GM10266 (cell line): ENCODE results near the gene CEP89.
"Not testable (repeated sequence)": the region's sequence is repeated elsewhere in the genome, so short reads cannot be mapped to it uniquely, and the experiment has no call there.

Source experiments
- DNase-seq: peaks from one replicate; pipeline ENCODE4 v3.0.0; 2012; ENCODE audit errors: extremely low spot score
- TF ChIP-seq, protein P1 (sequence below): IDR thresholded peaks from 2 replicates; pipeline ENCODE4 v1.5.1; 2012; ENCODE audit warnings: mild to moderate bottlenecking, low read depth; ENCODE audit not compliant: control insufficient read depth, insufficient read depth; ENCODE audit errors: missing control alignments

CEP89 gene

DNA sequence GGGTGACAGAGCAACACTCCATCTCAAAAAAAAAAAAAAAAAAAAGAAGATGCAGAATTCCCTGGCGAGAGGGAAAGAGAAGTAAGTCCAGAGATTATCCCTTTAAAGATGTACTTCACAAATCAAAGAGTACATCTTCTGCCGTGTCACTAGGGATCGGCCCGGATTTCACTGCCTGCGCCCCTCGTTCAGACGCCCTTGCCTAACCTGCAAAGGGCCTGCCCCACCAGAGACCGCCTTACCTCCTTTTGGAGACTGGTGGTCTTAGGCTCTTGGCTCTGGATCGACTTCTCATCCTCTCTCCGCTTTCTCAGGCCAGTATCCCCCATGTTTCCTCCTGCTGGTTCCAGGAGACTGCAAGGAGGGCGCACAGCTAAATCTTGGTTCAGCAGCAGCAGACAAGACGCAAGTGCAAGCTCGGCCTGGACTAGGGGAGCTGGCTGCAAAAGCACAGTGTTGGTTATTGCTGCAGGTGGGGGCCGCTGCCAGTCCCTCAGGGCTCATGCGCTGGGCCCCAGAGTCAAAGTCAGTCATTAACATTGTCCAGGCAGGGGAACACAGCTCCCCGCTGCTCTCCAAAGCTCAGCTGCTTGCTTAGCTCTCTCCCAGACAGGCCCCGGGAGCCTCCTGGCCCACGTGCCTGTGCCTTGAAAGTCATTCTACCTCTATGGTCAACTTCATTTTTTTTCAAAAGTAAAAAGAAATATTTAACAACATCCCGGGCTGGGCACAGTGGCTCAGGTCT, 103.4 kb downstream of the CEP89 start:
- TF ChIP-seq, protein P1, sequence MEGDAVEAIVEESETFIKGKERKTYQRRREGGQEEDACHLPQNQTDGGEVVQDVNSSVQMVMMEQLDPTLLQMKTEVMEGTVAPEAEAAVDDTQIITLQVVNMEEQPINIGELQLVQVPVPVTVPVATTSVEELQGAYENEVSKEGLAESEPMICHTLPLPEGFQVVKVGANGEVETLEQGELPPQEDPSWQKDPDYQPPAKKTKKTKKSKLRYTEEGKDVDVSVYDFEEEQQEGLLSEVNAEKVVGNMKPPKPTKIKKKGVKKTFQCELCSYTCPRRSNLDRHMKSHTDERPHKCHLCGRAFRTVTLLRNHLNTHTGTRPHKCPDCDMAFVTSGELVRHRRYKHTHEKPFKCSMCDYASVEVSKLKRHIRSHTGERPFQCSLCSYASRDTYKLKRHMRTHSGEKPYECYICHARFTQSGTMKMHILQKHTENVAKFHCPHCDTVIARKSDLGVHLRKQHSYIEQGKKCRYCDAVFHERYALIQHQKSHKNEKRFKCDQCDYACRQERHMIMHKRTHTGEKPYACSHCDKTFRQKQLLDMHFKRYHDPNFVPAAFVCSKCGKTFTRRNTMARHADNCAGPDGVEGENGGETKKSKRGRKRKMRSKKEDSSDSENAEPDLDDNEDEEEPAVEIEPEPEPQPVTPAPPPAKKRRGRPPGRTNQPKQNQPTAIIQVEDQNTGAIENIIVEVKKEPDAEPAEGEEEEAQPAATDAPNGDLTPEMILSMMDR: no peak
- DNase-seq: no peak

DNA sequence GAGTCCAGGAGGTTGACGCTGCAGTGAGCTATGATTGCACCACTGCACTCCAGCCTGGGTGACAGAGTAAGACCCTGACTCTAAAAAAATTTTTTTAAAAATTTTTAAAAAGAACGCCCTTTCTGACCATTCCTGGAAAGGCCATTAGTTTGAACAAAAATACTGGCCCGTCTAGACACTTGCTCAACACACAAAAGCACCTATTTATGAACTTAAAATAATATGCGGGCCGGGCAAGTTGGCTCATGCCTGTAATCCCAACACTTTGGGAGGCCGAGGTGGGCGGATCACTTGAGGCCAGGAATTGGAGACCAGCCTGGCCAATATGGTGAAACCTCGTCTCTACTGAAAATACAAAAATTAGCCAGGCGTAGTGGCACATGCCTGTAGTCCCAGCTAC, 104.3 kb downstream of the CEP89 start:
- DNase-seq: not testable (repeated sequence)

DNA sequence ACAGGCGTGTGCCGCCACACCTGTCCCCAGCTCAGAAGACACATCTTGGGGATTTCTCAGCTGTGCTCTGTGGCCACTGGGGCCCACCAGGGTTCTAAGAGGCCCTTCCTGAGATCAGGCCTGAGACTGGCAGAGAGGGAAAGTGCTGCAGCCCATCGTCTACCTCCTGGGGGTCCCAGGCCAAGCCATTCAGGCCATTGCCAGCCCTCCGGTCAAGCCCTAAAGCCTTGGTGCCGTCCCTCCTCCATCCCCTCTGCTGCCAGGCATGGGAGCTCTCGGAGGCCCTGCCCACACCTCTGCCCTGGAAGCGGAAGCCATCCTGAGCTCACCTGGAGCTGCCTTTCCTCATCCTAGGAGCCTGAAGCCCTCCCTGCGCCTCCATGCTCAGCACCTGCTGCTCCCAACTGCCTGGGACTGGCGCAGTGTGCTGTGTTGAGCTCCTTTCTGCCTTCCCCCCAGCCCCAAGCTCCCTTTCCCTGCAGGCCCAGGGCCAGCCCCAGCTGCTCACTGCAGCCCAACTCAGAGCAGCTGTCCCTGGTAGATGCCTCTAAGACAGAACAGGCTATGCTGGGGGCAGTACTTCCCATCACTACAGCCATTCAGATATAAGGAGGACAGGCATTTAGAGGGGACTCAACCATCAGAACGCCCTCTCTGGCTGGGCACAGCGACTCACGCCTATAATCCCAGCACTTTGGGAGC, 105.0 kb downstream of the CEP89 start:
- TF ChIP-seq, protein P1: no peak
- no peak for DNase-seq

DNA sequence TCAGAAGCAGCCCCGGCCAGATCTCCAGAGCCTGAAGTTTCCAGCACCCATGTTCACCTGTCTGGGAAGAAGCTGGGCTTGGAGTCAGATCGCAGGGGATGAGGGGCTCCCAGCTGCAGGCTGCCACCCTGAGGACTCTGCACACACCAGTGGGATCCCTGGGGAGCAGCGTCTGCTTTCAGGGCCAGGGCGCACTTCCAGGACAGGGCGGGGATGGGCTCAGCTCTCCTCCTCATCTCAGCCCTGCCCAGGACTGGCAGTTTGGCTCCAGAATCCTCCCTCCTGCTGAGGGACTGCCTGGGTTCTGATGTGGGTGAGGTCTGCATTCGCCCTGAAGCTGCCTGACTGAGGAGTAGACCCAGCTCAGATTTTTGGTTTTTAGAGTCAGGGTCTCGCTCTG, 105.7 kb downstream of the CEP89 start:
- DNase-seq: no peak
- TF ChIP-seq, protein P1: no peak

DNA sequence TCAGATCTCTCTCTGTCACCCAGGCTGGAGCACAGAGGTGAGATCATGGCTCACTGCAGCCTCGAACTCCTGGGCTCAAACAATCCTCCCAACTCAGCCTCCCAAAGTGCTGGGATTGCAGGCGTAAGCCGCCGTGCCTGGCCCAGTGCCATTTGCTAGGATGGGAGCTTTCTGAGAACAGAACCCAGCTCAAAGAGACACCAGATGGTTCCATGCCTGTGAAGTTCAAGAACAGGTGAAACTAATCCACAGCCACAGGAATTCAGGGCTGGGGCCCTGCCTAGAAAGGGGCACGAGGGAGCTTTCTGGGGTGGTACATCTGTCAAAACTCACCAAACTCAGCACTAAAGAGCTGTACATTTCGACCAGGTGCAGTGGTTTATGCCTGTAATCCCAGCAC, 106.4 kb downstream of the CEP89 start:
- no peak for DNase-seq
- TF ChIP-seq, protein P1: no peak

DNA sequence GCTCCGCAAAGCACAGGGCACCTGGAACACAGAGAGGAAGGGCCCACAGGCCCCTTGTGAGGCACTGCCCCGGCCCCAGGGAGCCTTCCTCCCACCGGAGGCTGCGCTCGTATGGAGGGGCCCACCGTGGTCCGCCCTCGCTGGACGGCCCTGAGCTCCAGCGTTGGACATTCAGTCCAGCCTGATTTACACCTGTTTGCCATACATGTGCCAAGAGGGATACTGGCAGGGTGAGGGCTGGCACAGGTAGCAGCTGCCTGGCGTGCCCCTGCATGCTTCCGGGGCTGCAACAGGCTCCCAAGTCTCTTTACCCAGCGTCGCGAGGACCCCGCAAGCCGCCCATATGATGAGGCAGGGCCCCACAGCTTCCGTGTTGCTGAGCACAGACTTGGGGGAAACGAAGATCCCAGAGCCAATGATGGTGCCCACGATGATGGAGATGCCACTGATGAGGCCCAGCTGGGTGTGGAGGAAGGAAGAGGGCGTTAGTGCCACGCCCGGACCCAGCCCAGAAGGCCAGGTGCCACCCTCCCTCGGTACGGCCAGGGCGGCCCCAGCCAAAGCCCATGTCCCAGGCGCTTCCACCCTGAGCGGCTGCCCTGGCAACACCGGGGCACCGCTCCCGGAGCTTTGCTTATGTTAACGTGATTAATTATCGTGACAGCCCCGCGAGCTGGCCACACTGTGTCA, 107.3 kb downstream of the CEP89 start:
- DNase-seq: no peak
- TF ChIP-seq, protein P1: no peak

DNA sequence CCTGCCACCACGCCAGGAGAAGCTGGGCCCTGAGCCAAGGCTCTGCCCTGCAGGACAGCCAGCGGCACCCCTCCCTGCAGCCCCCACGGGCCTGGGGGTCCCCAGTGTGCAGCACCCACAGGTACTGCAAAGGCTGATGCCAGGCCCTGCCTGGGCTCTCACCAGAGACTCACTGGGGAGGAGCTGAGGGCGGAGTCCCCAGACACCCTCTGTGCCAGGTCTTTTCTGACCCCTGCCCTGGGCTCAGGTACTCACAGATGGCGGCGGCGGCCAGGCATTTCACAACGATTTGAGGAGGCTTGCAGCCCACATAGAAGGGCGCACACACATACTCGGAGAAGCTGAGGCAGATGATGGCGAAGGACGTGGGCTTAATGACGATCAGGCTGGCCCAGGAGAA, 107.9 kb downstream of the CEP89 start:
- TF ChIP-seq, protein P1: no peak
- DNase-seq: no peak
